Measurements from ENCODE around the gene PRMT1. TPM values are rescaled to one million over a fixed set of nuclear protein-coding genes. Genes with fewer than 3 reads are reported as not detected.

PRMT1 gene
- total and polyA plus RNA-seq, 2 of the 13 experiments (the other 11 are each of a cell fraction or from before 2014, with no cell fraction given) = 324 to 374 TPM

GRCh38 chr19:49645995-49646394 is 31.1 kb upstream of the PRMT1 start:
- FAIRE-seq = no peak
- H2AFZ ChIP-seq (ENCODE audit: low read length) = no peak overlapping the region
- in situ Hi-C loops (cut with HindIII; ENCODE audit: extremely low pct_ligation_motif_present, low pct_unique_long_range_greater_than_20kb) = no loop called here
- ChIA-PET POLR2A (interaction anchor here (0.7 to 5.8 kb wide), 2 partner anchors 18 to 32 kb away, joined by 3 to 24 read pairs; no protein-coding TSS in a partner anchor), CTCF (ENCODE audit: low intra/inter-chr PET ratio, low total read pairs) (no interaction called here)
- H4K20me1 ChIP-seq (ENCODE audit: insufficient read depth, low read length) = no peaks in the 10 kb centered on the region
- no peaks in the 10 kb centered on the region for H3K9me3 ChIP-seq (ENCODE audit: low read length)
- no TSS peak for BruUV-seq (replicated peaks)
- no peaks in the 10 kb centered on the region for H3K27me3 ChIP-seq (ENCODE audit: control insufficient read depth in 1 of 2, insufficient read depth in 2 of 2, low read length in 2 of 2)
- no peak overlapping the region for H3K9ac ChIP-seq (ENCODE audit: insufficient read depth, low read depth, low read length)
- no peak for DNase-seq (ENCODE audit: low spot score)
- H3K4me2 ChIP-seq (ENCODE audit: low read depth, low read length) = no peak overlapping the region
- no peak for TF ChIP-seq JUND (CRISPR knock-in tag; IDR thresholded peaks at IDR 0.05)
- TF ChIP-seq NR2F2 (IDR thresholded peaks at IDR 0.05; ENCODE audit: borderline replicate concordance, low read depth) = no peak
- TF ChIP-seq RFX3 (CRISPR knock-in tag; IDR thresholded peaks at IDR 0.05) = no peak
- TF ChIP-seq NBN (conservative IDR thresholded peaks at IDR 0.05) = no peak
- TF ChIP-seq ZNF792 (CRISPR knock-in tag; IDR thresholded peaks at IDR 0.05) = no peak
- TF ChIP-seq AFF4 (CRISPR knock-in tag; IDR thresholded peaks at IDR 0.05) = no peak
- no peak for TF ChIP-seq CBX2 (IDR thresholded peaks at IDR 0.05; ENCODE audit: low read depth, low read length)
- no peak for TF ChIP-seq CBX2 (CRISPR knock-in tag; IDR thresholded peaks at IDR 0.05; ENCODE audit: low read depth)
- no peak for TF ChIP-seq ISX (CRISPR knock-in tag; conservative IDR thresholded peaks at IDR 0.05)
- peaks cover 31% of the 10 kb centered on the region for H3K79me2 ChIP-seq (ENCODE audit: insufficient read depth, low read length)
- no peak overlapping the region for H3K4me3 ChIP-seq (replicated peaks in 1 of 3; ENCODE audit: insufficient read depth in 1 of 3, low read depth in 2 of 3, low read length in 3 of 3)
- ATAC-seq = no peak
- H3K36me3 ChIP-seq (replicated peaks in 1 of 2; ENCODE audit: control insufficient read depth in 1 of 2, insufficient read depth in 2 of 2, low read length in 2 of 2) = peaks cover 15% of the 10 kb centered on the region in 2 experiments; a peak in 3 of 5 replicates
- intact Hi-C loops (cut with micrococcal nuclease; ENCODE audit: unreplicated experiment) = no loop called here
- WGBS (ENCODE audit: low lambda C conversion rate) = 96% methylated on average over 13 of the region's 13 CpGs
- H3K4me1 ChIP-seq (ENCODE audit: insufficient read depth, low read length) = peaks cover 40% of the 10 kb centered on the region
- no peak overlapping the region for H3K27ac ChIP-seq (ENCODE audit: extremely low read length, insufficient read depth, low read length)

All from HepG2 (cell line).